ENCODE data around the gene ZDHHC14. TPM values are rescaled to one million over a fixed set of nuclear protein-coding genes. Genes with fewer than 3 reads are reported as not detected.
A peak's percentile ranks its signal among the peaks of the same experiment; 100 is the strongest.

ZDHHC14 gene
- total and polyA plus RNA-seq, 2 of the 8 experiments (the other 6 are each of a cell fraction or from before 2014, with no cell fraction given): 2.9 to 5.3 TPM

DNA sequence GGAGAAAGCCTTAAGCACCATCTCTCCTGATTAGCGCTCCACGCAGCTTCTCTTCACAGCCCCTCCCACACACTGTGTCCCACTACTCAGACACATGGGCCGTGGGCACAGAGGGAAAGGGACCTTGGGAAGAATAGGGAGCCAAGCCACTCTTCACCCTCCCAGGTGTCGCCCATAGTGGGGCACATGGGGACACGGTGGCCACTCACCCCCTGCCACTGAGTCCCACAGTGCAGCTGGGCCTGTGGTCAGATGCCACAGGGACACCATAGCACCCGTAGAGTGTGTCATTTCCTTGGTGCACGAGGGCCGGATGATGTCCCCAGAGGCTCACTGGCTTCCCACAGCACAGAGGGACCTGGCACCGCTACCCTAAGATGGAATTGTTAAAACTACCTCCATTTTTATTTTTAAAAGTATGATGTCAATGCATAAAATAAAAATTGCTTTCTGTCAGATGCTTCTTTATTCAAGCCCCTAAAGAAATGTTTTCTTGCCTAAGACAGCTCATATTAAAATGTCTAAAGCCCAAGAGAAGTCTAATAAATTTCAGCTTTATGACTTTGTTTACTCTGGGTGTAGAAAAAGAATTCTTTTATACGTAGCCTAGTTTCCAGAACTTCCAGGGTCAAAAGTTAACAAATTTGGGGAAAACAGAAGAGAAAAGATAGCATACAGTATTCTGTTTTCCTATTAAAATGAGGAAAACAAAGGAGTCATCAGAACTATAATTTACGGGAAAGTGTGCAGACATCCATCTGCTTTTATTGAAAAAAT lies 251.0 kb downstream of the ZDHHC14 start:
- no peak overlapping the region for H2AK5ac ChIP-seq (ENCODE audit: low read depth, low read length)
- H3K4me2 ChIP-seq (ENCODE audit: insufficient read depth in 1 of 2, low read depth in 2 of 2, low read length in 2 of 2): no peak overlapping the region
- H2BK120ac ChIP-seq (replicated peaks; ENCODE audit: low read depth, low read length): no peak overlapping the region
- H2BK15ac ChIP-seq (ENCODE audit: low read length): peak overlapping the region; percentile 65; the same call in 1 of the 2 replicates
- no peak for FAIRE-seq
- no peak overlapping the region for H3K4ac ChIP-seq (replicated peaks; ENCODE audit: insufficient read length, low read depth, low read length)
- no peaks in the 10 kb centered on the region; a peak in 1 of 8 replicates for H3K36me3 ChIP-seq (ENCODE audit: control insufficient read depth in 2 of 4, insufficient read depth in 4 of 4, low read length in 3 of 4)
- no peak overlapping the region for H3K23ac ChIP-seq (ENCODE audit: insufficient read length)
- no peak overlapping the region; the same call in 1 of the 2 replicates for H4K8ac ChIP-seq (ENCODE audit: extremely low read depth, insufficient read depth, low read length)
- no peaks in the 10 kb centered on the region for H3K79me2 ChIP-seq (ENCODE audit: control insufficient read depth in 1 of 2, insufficient read depth in 2 of 2, low read length in 2 of 2)
- CTCF ChIA-PET (ENCODE audit: partially characterized antibody): interaction anchor here (0.5 to 1.1 kb wide), 2 partner anchors 98 to 202 kb away, joined by 3 read pairs; no protein-coding TSS in a partner anchor
- H3K4me1 ChIP-seq (replicated peaks in 1 of 4; ENCODE audit: control insufficient read depth in 3 of 4, insufficient read depth in 4 of 4, low read length in 3 of 4): peaks cover 0 to 6% (median 0%) of the 10 kb centered on the region in 4 experiments; a peak in 2 of 7 replicates
- no peaks in the 10 kb centered on the region for H3K27me3 ChIP-seq (replicated peaks in 1 of 4; ENCODE audit: control insufficient read depth in 3 of 4, extremely low read depth in 1 of 4, insufficient read depth in 3 of 4, low read length in 3 of 4)
- DNase-seq (ENCODE audit: low read depth in 1 of 2, low spot score in 2 of 2): no peak
- H3K23me2 ChIP-seq (ENCODE audit: low read depth, low read length): peaks cover 9% of the 10 kb centered on the region; the same call in 1 of the 2 replicates
- H2BK12ac ChIP-seq (ENCODE audit: low read depth, low read length): peak overlapping the region; percentile 69; the same call in 1 of the 2 replicates
- H2AFZ ChIP-seq (ENCODE audit: low read length): no peak overlapping the region
- H3K56ac ChIP-seq (replicated peaks; ENCODE audit: insufficient read length, low read depth, low read length): no peak overlapping the region
- no peak overlapping the region for H4K5ac ChIP-seq (ENCODE audit: insufficient read length, low read depth, low read length)
- POLR2A ChIA-PET (ENCODE audit: partially characterized antibody): no interaction called here
- H4K91ac ChIP-seq (replicated peaks; ENCODE audit: insufficient read length, low read length): no peak overlapping the region
- H4K20me1 ChIP-seq (replicated peaks in 1 of 2; ENCODE audit: control insufficient read depth in 1 of 2, insufficient read depth in 2 of 2, low read length in 2 of 2): peaks cover 0 to 6% of the 10 kb centered on the region in 2 experiments
- no peak overlapping the region for H3K18ac ChIP-seq (ENCODE audit: extremely low read depth, low read length)
- 90% methylated on average over 11 of the region's 11 CpGs; no CpG with 5 or more reads in 1 of the 2 experiments for WGBS, 2 experiments (ENCODE audit: extremely low coverage in 1 of 2, insufficient coverage in 1 of 2, insufficient read length in 1 of 2, insufficient replicate concordance in 2 of 2, low coverage in 1 of 2, low lambda C conversion rate in 2 of 2, missing lambda C conversion rate in 1 of 2)
- no peak overlapping the region for H3K4me3 ChIP-seq (ENCODE audit: extremely low read depth in 1 of 4, insufficient read depth in 2 of 4, low read depth in 3 of 4, low read length in 4 of 4)
- no peak overlapping the region for H3K9ac ChIP-seq (replicated peaks in 1 of 4; ENCODE audit: extremely low read depth in 1 of 4, low read depth in 3 of 4, low read length in 3 of 4)
- H3K9me3 ChIP-seq (ENCODE audit: insufficient read depth in 2 of 2, low read depth in 1 of 2, low read length in 1 of 2): no peaks in the 10 kb centered on the region
- no peak overlapping the region for H3K27ac ChIP-seq (ENCODE audit: low read depth, low read length)
- no peak for TF ChIP-seq SP2 (IDR thresholded peaks at IDR 0.05; ENCODE audit: low read length)
- TF ChIP-seq NRF1 (IDR thresholded peaks at IDR 0.05; ENCODE audit: low read depth, low read length): no peak
- TF ChIP-seq, protein P1, sequence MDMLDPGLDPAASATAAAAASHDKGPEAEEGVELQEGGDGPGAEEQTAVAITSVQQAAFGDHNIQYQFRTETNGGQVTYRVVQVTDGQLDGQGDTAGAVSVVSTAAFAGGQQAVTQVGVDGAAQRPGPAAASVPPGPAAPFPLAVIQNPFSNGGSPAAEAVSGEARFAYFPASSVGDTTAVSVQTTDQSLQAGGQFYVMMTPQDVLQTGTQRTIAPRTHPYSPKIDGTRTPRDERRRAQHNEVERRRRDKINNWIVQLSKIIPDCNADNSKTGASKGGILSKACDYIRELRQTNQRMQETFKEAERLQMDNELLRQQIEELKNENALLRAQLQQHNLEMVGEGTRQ (IDR thresholded peaks at IDR 0.05; ENCODE audit: low read length): no peak
- no peak for TF ChIP-seq RBBP5 (IDR thresholded peaks at IDR 0.05; ENCODE audit: borderline replicate concordance, low read depth, low read length)
- peak overlapping the region; percentile 37; the same call in 1 of the 2 replicates for H2BK5ac ChIP-seq (ENCODE audit: low read depth, low read length)
- H3K79me1 ChIP-seq (ENCODE audit: low read depth, low read length): no peaks in the 10 kb centered on the region; the same call in 1 of the 2 replicates
- H2BK20ac ChIP-seq (ENCODE audit: low read length): 0 out of 2 replicates have a peak overlapping the region, but pooled peaks have one; percentile 41
- H3K14ac ChIP-seq (ENCODE audit: insufficient read length): no peak overlapping the region
